HepG2 (cell line): ENCODE data around the gene DNAJB6. TPM values are rescaled to one million over a fixed set of nuclear protein-coding genes. Genes with fewer than 3 reads are reported as not detected.

ENCODE experiments used
- ADNP ChIP-seq: sonication (generic); formaldehyde crosslinking; IDR thresholded peaks from 2 replicates; pipeline ENCODE4 v1.4.0; 2020; ENCODE audit warnings: missing genetic modification reagents
- ARID4A ChIP-seq: sonication (generic); formaldehyde crosslinking; IDR thresholded peaks from 2 replicates; pipeline ENCODE4 v1.5.0; 2020; ENCODE audit warnings: mild to moderate bottlenecking, missing genetic modification reagents, borderline replicate concordance
- CREB3 ChIP-seq: sonication (generic); formaldehyde crosslinking; IDR thresholded peaks from 2 replicates; pipeline ENCODE4 v1.5.0; 2020; ENCODE audit warnings: missing genetic modification reagents
- CREM ChIP-seq, 2 experiments: sonication (generic) in 1 of 2; formaldehyde crosslinking in 1 of 2; IDR thresholded peaks; 2 replicates each; pipeline versions ENCODE4 v1.4.0 to v1.6.1; 2016 to 2020; ENCODE audit warnings: antibody characterized with exemption in 1 of 2, mild to moderate bottlenecking in 1 of 2, missing genetic modification reagents in 1 of 2
- DMTF1 ChIP-seq: sonication (generic); formaldehyde crosslinking; IDR thresholded peaks from 2 replicates; pipeline ENCODE4 v1.4.0; 2020; ENCODE audit warnings: mild to moderate bottlenecking, missing genetic modification reagents
- ESRRA ChIP-seq: sonication (generic); formaldehyde crosslinking; IDR thresholded peaks from 2 replicates; pipeline ENCODE4 v1.5.1; 2020; ENCODE audit warnings: mild to moderate bottlenecking, low read depth, missing genetic modification reagents
- GLI4 ChIP-seq: sonication (generic); formaldehyde crosslinking; IDR thresholded peaks from 2 replicates; pipeline ENCODE4 v1.5.1; 2020; ENCODE audit warnings: missing genetic modification reagents, mild to moderate bottlenecking, moderate library complexity, borderline replicate concordance
- HDAC1 ChIP-seq: sonication (generic); formaldehyde crosslinking; IDR thresholded peaks from 2 replicates; pipeline ENCODE4 v1.5.1; 2020; ENCODE audit warnings: mild to moderate bottlenecking, missing genetic modification reagents
- SMAD1 ChIP-seq: sonication (generic); formaldehyde crosslinking; IDR thresholded peaks from 2 replicates; pipeline ENCODE4 v1.4.0; 2020; ENCODE audit warnings: missing genetic modification reagents, low read depth, mild to moderate bottlenecking, borderline replicate concordance
- ZNF790 ChIP-seq: sonication (generic); formaldehyde crosslinking; IDR thresholded peaks from 2 replicates; pipeline ENCODE4 v1.8.0; 2022; ENCODE audit warnings: missing genetic modification reagents, mild to moderate bottlenecking, borderline replicate concordance
- polyA plus RNA-seq, 8 experiments: library from polyadenylated mRNA; depleted of rRNA in 3 of 8; stranded (reverse) in 7 of 8; unstranded in 1 of 8; fragments of >200 nt; fragmentation: Illumina TruSeq in 4 of 8; extraction: Trizol in 4 of 8; gene quantifications; 2 replicates each; pipeline versions ENCODE4 v1.2.1 to v1.2.3, GENCODE V29; 2011 to 2016; ENCODE audit warnings: low read depth in 4 of 8, missing spikeins in 1 of 8, mixed read lengths in 1 of 8; ENCODE audit not compliant: insufficient read depth in 1 of 8
- total RNA-seq, 5 experiments: library from RNA; depleted of rRNA; stranded (reverse); fragments of >200 nt; fragmentation: Illumina TruSeq; extraction: Trizol; gene quantifications; 2 replicates each; pipeline ENCODE4 v1.2.3, GENCODE V29; 2016; ENCODE audit warnings: low read depth in 1 of 5

The DNAJB6 gene
- total and polyA plus RNA-seq, 2 of the 13 experiments (the other 11 are each of a cell fraction or from before 2014, with no cell fraction given): 29.9 to 53.9 TPM

- TF ChIP-seq CREB3 (no peak), SMAD1 (CRISPR knock-in tag) (no peak), CREM (IDR thresholded peaks at IDR 0.05) (no peak), CREM (CRISPR knock-in tag; IDR thresholded peaks at IDR 0.05) (no peak), ARID4A (CRISPR knock-in tag) (no peak), ESRRA (no peak), HDAC1 (CRISPR knock-in tag) (no peak), ZNF790 (no peak), ADNP (CRISPR knock-in tag) (no peak), DMTF1 (no peak), GLI4 (CRISPR knock-in tag) (no peak)
These were observed 75.2 kb downstream of the DNAJB6 start (continued) for GRCh38 chr7:157412021-157412443.
